GM23338 (cell line): ENCODE results near the gene MYO15B. TPM values are rescaled to one million over a fixed set of nuclear protein-coding genes. Genes with fewer than 3 reads are reported as not detected.

Experiments
- ATAC-seq: fragments of 200-7000 bp; cut with Tn5 transposase; 3 replicates; pipeline ENCODE4 v1.9.1; 2020
- DNase-seq: peaks from one replicate; pipeline ENCODE4 v3.0.0-alpha.2; 2015; ENCODE audit warnings: low spot score
- H2AFZ ChIP-seq: fragments of 200-600 bp; sonication (generic); 2 replicates; pipeline ENCODE4 v1.8.0; 2016; ENCODE audit warnings: antibody characterized with exemption, mild to moderate bottlenecking, moderate library complexity
- H3F3A ChIP-seq: fragments of 200-600 bp; sonication (generic); replicated peaks from 2 replicates; pipeline ENCODE4 v1.8.0; 2017; ENCODE audit warnings: antibody characterized with exemption, mixed run types, low read depth
- H3K27ac ChIP-seq: fragments of 200-600 bp; sonication (generic); 2 replicates; pipeline ENCODE4 v1.6.1; 2016; ENCODE audit warnings: low read depth
- H3K27me3 ChIP-seq: fragments of 200-600 bp; sonication (generic); 2 replicates; pipeline ENCODE4 v1.8.0; 2016; ENCODE audit warnings: mild to moderate bottlenecking, mixed run types, moderate library complexity; ENCODE audit not compliant: insufficient read depth
- H3K36me3 ChIP-seq: fragments of 200-600 bp; sonication (generic); 2 replicates; pipeline ENCODE4 v1.8.0; 2016; ENCODE audit warnings: mild to moderate bottlenecking; ENCODE audit not compliant: insufficient read depth
- H3K4me1 ChIP-seq: fragments of 200-600 bp; sonication (generic); 2 replicates; pipeline ENCODE4 v1.8.0; 2016; ENCODE audit warnings: mild to moderate bottlenecking, moderate library complexity; ENCODE audit not compliant: insufficient read depth
- H3K4me2 ChIP-seq: fragments of 200-600 bp; sonication (generic); 2 replicates; pipeline ENCODE4 v1.7.1; 2017; ENCODE audit warnings: mixed run types
- H3K4me3 ChIP-seq: fragments of 200-600 bp; sonication (generic); 2 replicates; pipeline ENCODE4 v1.6.1; 2016; ENCODE audit warnings: mixed run types
- H3K79me2 ChIP-seq: fragments of 200-600 bp; sonication (generic); replicated peaks from 2 replicates; pipeline ENCODE4 v1.8.0; 2017; ENCODE audit warnings: mild to moderate bottlenecking; ENCODE audit not compliant: insufficient read depth
- H3K9me2 ChIP-seq: fragments of 200-600 bp; sonication (generic); 2 replicates; pipeline ENCODE4 v1.8.0; 2017; ENCODE audit not compliant: insufficient read depth
- H4K20me1 ChIP-seq: fragments of 200-600 bp; sonication (generic); replicated peaks from 2 replicates; pipeline ENCODE4 v1.8.0; 2017; ENCODE audit warnings: mild to moderate bottlenecking; ENCODE audit not compliant: insufficient read depth
- H3K27ac Mint-ChIP-seq: 2 replicates; pipeline ENCODE4 v1.8.0; 2020; ENCODE audit warnings: inconsistent platforms, mild to moderate bottlenecking, moderate library complexity, mixed read lengths
- H3K27me3 Mint-ChIP-seq: 3 replicates; pipeline ENCODE4 v1.8.0; 2022; ENCODE audit warnings: low read depth, mild to moderate bottlenecking, moderate library complexity, mixed read lengths, inconsistent platforms; ENCODE audit not compliant: insufficient read depth, poor library complexity
- H3K36me3 Mint-ChIP-seq: 3 replicates; pipeline ENCODE4 v1.8.0; 2021; ENCODE audit warnings: low read depth, mild to moderate bottlenecking, inconsistent platforms, moderate library complexity, mixed read lengths
- H3K4me1 Mint-ChIP-seq: 3 replicates; pipeline ENCODE4 v1.8.0; 2020; ENCODE audit warnings: mild to moderate bottlenecking, inconsistent platforms, mixed read lengths
- H3K4me3 Mint-ChIP-seq: 3 replicates; pipeline ENCODE4 v1.8.0; 2021; ENCODE audit warnings: moderate library complexity, mild to moderate bottlenecking, inconsistent platforms, mixed read lengths
- H3K9me3 Mint-ChIP-seq: 3 replicates; pipeline ENCODE4 v1.8.0; 2020; ENCODE audit warnings: moderate library complexity, mild to moderate bottlenecking, inconsistent platforms, mixed read lengths
- CTCF ChIP-seq, 2 experiments: fragments of 200-600 bp in 1 of 2; sonication (generic) in 1 of 2; conservative IDR thresholded peaks; 2 replicates each; pipeline versions ENCODE4 v1.5.1 to v1.6.1; 2016 to 2017; ENCODE audit warnings: antibody characterized with exemption in 2 of 2, low read depth in 2 of 2, mild to moderate bottlenecking in 2 of 2, moderate library complexity in 1 of 2
- EZH2 ChIP-seq: fragments of 200-600 bp; sonication (generic); IDR thresholded peaks from one replicate; pipeline ENCODE4 v1.8.0; 2017; ENCODE audit warnings: antibody characterized with exemption, mild to moderate bottlenecking, low read depth; ENCODE audit not compliant: unreplicated experiment
- JUNB ChIP-seq: IDR thresholded peaks from one replicate; pipeline ENCODE4 v1.6.1; 2016; ENCODE audit warnings: antibody characterized with exemption; ENCODE audit not compliant: unreplicated experiment
- POLR2AphosphoS5 ChIP-seq: IDR thresholded peaks from 2 replicates; pipeline ENCODE4 v1.6.1; 2016; ENCODE audit warnings: antibody characterized with exemption, low read depth
- REST ChIP-seq: IDR thresholded peaks from one replicate; pipeline ENCODE4 v1.6.1; 2018; ENCODE audit warnings: antibody characterized with exemption; ENCODE audit not compliant: unreplicated experiment
- ZNF114 ChIP-seq: fragments of 250-450 bp; sonication (Bioruptor Pico); IDR thresholded peaks from 2 replicates; pipeline ENCODE4 v1.5.0; 2020; ENCODE audit warnings: mild to moderate bottlenecking, moderate library complexity
- ZNF331 ChIP-seq: fragments of 250-450 bp; sonication (Bioruptor Pico); IDR thresholded peaks from 2 replicates; pipeline ENCODE4 v1.5.0; 2020; ENCODE audit warnings: low read depth, mild to moderate bottlenecking, moderate library complexity
- polyA plus RNA-seq: library from polyadenylated mRNA; unstranded; fragments of >200 nt; fragmentation: Nextera tagmentation; extraction: Ambion mirVana; gene quantifications from 2 replicates; pipeline ENCODE4 v1.2.1, GENCODE V29; 2016
- total RNA-seq: library from RNA; depleted of rRNA; stranded (reverse); fragments of >200 nt; shearing (Covaris generic); gene quantifications from 2 replicates; pipeline ENCODE4 v1.2.3, GENCODE V29; 2014

Gene MYO15B
- total and polyA plus RNA-seq, 2 experiments from 2014 or later: 6.6 to 12.4 TPM

GRCh38 chr17:75612906-75613626 is 25.5 kb downstream of the MYO15B start:
- Histone ChIP-seq H2AFZ (no peak overlapping the region), H3K79me2 (no peaks in the 10 kb centered on the region), H3K27me3 (no peaks in the 10 kb centered on the region), H4K20me1 (no peaks in the 10 kb centered on the region), H3K36me3 (no peaks in the 10 kb centered on the region), H3K4me3 (no peak overlapping the region), H3K27ac (no peak overlapping the region), H3K4me2 (no peak overlapping the region), H3F3A (no peaks in the 10 kb centered on the region), H3K9me2 (no peaks in the 10 kb centered on the region), H3K4me1 (no peaks in the 10 kb centered on the region)
- H3K9me3 Mint-ChIP-seq: no peaks in the 10 kb centered on the region
- TF ChIP-seq REST (no peak), ZNF114 (CRISPR knock-in tag) (no peak), EZH2 (no peak), ZNF331 (CRISPR knock-in tag) (no peak), POLR2AphosphoS5 (no peak), JUNB (no peak)
- no peak for ATAC-seq
- H3K36me3 Mint-ChIP-seq: no peaks in the 10 kb centered on the region
- no peak overlapping the region for H3K27ac Mint-ChIP-seq
- no peak for DNase-seq
- no peaks in the 10 kb centered on the region for H3K4me1 Mint-ChIP-seq
- H3K4me3 Mint-ChIP-seq: no peak overlapping the region
- H3K27me3 Mint-ChIP-seq: peaks cover 7% of the 10 kb centered on the region

- Histone ChIP-seq H3F3A (no peaks in the 10 kb centered on the region), H2AFZ (no peak overlapping the region), H3K4me2 (no peak overlapping the region), H3K4me1 (no peaks in the 10 kb centered on the region), H3K27me3 (no peaks in the 10 kb centered on the region), H4K20me1 (no peaks in the 10 kb centered on the region), H3K79me2 (no peaks in the 10 kb centered on the region), H3K9me2 (no peaks in the 10 kb centered on the region), H3K36me3 (no peaks in the 10 kb centered on the region), H3K4me3 (no peak overlapping the region), H3K27ac (no peak overlapping the region)
- no peaks in the 10 kb centered on the region for H3K4me1 Mint-ChIP-seq
- no peak overlapping the region for H3K27ac Mint-ChIP-seq
- no peaks in the 10 kb centered on the region; the same call in 2 of the 3 replicates for H3K9me3 Mint-ChIP-seq
- peaks cover 9% of the 10 kb centered on the region for H3K27me3 Mint-ChIP-seq
- ATAC-seq (peak; percentile 83), DNase-seq (peak; percentile 70)
- no peak overlapping the region for H3K4me3 Mint-ChIP-seq
- H3K36me3 Mint-ChIP-seq: no peaks in the 10 kb centered on the region
- TF ChIP-seq REST (no peak), CTCF (conservative IDR thresholded peaks at IDR 0.05; ENCODE audit: low read depth in 2 of 2) (peak; percentile 23 to 69)
Observed at GRCh38 chr17:75614006-75614405, 26.4 kb downstream of the MYO15B start.
